HG03521 (cell line): ENCODE measurements around the gene UNK.

Source experiments
- ATAC-seq: cut with Tn5 transposase; IDR thresholded peaks from one replicate; pipeline ENCODE4 v1.9.1; 2021; ENCODE audit warnings: mild to moderate bottlenecking, moderate library complexity; ENCODE audit not compliant: unreplicated experiment

The UNK gene, protein sequence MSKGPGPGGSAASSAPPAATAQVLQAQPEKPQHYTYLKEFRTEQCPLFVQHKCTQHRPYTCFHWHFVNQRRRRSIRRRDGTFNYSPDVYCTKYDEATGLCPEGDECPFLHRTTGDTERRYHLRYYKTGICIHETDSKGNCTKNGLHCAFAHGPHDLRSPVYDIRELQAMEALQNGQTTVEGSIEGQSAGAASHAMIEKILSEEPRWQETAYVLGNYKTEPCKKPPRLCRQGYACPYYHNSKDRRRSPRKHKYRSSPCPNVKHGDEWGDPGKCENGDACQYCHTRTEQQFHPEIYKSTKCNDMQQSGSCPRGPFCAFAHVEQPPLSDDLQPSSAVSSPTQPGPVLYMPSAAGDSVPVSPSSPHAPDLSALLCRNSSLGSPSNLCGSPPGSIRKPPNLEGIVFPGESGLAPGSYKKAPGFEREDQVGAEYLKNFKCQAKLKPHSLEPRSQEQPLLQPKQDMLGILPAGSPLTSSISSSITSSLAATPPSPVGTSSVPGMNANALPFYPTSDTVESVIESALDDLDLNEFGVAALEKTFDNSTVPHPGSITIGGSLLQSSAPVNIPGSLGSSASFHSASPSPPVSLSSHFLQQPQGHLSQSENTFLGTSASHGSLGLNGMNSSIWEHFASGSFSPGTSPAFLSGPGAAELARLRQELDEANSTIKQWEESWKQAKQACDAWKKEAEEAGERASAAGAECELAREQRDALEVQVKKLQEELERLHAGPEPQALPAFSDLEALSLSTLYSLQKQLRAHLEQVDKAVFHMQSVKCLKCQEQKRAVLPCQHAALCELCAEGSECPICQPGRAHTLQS

DNA sequence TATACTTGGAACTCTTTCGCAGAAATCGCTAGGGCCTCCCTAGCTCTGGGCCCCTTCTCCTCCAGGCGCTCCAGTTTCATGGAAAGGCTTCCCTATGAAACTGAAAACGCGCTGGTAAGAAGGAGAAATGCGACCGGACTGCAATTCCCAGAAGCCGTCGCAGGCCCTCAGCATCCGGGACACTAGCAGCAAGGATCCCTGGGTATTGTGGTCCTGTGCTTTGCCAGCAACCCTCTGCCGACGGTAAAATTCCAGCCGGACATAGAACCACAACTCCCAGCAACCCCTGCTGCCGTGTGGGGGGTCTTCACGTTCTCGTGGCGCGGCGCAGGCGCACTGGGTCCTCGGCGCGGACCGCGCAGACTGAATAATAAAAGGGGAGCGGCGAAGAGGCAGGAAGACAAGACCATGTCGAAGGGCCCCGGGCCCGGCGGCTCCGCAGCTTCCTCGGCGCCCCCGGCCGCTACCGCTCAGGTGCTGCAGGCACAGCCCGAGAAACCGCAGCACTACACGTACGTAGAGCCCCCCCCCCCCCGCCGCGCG is at the start of gene UNK:
UNK (plus strand) TSS at position 334 of the 543 bp plus-strand sequence; CDS start at position 409, 75 bp downstream.
- ATAC-seq: peak; percentile 61

DNA sequence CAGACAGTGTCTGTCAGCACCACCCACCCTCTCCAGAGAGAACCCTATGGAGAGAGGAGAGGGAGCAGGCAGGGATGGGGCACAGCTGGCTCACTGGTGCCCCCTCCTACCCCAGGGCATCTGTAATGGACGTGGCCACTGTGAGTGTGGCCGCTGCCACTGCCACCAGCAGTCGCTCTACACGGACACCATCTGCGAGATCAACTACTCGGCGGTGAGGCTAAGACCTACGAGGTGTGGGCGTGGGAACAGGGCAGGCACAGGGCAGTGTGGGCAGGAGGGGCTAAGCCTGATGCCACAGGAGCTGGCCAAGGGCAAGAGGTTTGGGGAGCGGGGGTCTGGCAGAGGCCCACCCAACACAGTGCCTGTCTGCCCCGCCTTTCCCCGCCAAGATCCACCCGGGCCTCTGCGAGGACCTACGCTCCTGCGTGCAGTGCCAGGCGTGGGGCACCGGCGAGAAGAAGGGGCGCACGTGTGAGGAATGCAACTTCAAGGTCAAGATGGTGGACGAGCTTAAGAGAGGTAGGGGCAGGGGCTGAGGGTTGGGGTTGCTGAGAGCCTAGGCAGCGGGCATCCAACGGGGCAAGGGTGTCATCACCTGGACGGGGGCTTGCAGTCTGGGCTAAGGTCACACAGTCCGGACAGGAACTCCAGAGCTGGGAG is 48.3 kb upstream of the UNK start:
- no peak for ATAC-seq

DNA sequence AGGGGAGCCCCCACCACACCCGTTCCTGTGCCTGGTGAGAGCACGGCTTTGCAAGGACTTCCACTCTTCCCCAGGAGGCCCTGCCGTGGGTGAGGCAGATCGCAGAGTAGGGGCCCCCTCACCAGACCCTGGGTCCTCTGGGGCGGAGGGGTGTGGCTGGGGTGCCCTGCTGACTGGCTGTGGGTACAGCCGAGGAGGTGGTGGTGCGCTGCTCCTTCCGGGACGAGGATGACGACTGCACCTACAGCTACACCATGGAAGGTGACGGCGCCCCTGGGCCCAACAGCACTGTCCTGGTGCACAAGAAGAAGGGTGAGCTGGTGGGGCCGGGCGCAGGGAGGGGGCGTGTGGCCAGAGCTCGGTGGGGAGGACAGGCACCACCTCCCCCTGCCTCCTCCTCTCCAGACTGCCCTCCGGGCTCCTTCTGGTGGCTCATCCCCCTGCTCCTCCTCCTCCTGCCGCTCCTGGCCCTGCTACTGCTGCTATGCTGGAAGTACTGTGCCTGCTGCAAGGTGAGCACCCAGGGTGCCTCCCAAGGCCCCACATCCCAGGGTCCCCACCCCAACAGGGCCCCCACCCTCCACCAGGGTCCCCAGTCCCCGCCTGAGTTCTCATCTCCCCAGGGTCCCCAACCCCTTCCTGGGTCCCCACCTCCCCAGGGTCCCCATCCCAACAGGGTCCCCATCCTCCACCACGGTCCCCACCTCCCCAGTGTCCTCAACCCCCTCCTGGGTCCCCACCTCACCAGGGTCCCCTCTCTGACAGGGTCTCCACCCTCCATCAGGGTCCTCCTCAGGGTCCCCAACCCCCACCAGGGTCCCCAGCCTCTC is 47.3 kb upstream of the UNK start:
- ATAC-seq: no peak

DNA sequence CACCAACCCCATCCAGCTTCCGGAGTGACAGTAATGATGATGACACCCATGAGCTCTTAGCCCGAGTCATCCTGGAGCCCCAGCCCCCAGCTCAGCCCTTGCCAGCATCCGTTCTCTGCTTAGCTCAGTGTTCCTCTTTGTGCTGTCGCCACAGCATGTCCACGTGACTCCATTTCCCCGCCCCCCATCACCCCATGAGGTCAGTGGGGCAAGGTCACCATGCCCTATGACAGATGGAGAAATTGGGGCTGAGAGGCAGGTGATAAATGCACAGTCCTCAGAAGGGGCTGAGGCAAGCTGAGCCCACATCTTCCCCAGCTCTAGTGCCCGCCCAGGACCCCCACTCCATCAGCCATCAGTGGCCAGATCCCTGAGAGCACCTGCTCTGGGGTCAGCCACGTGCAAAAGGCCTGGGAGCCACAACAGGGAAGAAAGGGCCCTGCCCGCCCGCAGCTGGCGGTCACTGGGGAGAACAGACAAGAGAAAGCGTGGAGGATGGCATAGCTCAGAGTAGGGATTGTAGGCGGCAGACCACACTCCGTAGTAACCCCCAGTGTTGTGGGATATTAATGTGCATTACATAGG is 46.3 kb upstream of the UNK start:
- no peak for ATAC-seq

DNA sequence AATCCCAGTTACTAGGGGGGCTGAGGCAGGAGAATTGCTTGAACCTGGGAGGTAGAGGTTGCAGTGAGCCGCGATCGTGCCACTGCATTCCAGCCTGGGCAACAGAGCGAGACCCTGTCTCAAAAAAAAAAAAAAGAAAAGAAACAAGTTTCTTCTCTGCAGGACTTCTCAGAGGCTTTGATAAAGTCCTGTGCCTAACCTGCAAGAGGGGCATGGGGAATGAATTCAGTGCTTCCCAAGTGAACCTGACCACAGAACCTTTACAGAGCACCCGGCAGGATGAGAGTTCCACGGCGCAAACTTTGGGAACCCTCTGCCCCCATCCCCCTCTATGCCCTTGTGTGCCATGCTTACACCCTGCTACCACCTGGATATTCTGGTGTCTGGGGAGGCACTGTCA is 45.4 kb upstream of the UNK start:
- no peak for ATAC-seq

DNA sequence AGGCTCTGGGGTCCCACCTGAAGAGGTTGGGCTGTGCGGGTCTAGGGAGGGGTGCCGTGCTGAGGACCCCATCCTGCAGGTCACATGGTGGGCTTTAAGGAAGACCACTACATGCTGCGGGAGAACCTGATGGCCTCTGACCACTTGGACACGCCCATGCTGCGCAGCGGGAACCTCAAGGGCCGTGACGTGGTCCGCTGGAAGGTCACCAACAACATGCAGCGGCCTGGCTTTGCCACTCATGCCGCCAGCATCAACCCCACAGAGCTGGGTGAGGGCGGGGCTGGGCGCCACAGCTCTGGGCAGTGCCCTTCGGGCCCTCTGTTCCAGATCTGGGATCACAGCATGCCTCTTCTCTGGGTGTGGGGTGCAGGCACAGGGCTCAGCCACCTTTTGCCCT is 44.8 kb upstream of the UNK start:
- ATAC-seq: no peak

DNA sequence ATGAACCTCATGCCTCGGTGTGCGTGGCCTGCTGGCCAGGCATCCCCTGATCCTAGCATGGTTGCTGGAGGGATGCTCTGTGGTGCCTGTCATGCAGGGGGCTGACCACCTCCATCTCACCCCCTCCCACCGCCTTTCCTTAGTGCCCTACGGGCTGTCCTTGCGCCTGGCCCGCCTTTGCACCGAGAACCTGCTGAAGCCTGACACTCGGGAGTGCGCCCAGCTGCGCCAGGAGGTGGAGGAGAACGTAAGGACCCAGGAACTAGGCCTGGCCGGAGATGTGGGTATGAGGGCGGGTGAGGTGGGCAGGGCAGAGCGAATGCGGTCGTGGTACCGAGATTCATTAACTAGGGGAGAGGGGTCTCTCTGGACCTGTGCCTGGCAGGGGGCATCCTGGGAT is 44.4 kb upstream of the UNK start:
- ATAC-seq: no peak

DNA sequence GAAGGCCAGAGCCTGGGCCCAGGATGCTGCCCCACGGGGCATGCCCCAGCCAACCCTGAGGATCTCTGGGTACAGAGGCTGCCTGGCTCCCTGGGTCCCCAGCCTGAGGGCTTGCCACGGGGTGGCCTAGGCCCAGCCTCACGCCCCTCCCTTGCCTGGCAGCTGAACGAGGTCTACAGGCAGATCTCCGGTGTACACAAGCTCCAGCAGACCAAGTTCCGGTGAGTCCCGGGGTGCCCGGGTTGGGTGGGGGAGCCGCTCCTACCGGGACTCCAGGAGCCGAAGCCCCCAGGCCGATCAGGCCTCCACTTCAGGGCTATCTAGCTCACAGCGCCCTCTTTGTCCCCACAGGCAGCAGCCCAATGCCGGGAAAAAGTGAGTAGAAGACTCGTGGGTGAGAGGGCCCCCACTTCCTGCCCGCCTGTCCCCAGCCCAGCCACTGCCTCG is 44.0 kb upstream of the UNK start:
- ATAC-seq: no peak

DNA sequence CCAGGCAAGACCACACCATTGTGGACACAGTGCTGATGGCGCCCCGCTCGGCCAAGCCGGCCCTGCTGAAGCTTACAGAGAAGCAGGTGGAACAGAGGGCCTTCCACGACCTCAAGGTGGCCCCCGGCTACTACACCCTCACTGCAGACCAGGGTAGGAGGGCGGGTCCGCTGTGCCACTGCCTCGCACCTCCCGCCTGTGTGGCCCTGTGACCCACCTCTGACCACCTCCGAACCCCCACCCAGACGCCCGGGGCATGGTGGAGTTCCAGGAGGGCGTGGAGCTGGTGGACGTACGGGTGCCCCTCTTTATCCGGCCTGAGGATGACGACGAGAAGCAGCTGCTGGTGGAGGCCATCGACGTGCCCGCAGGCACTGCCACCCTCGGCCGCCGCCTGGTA is 42.3 kb upstream of the UNK start:
- ATAC-seq: no peak

DNA sequence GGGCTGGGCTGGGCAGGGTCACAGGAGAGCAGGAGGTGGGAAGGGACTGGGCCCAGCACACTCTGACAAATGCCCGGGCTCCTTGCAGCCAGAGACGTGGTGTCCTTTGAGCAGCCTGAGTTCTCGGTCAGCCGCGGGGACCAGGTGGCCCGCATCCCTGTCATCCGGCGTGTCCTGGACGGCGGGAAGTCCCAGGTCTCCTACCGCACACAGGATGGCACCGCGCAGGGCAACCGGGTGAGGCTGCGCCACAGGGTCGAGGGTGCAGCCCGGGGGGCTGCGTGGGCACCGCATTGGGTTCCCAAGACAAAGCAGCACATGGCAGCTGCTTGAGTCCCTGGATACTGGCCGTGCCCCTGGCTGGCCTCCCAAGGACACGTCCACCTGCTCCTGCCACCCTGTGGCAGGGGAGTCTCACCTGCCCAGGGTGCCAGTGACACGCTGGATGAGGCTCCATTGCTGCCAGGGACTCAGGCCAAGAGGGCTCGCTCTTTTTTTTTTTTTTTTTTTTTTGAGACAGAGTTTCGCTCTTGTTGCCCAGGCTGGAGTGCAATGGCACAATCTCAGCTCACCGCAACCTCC is 40.9 kb upstream of the UNK start:
- ATAC-seq: no peak

DNA sequence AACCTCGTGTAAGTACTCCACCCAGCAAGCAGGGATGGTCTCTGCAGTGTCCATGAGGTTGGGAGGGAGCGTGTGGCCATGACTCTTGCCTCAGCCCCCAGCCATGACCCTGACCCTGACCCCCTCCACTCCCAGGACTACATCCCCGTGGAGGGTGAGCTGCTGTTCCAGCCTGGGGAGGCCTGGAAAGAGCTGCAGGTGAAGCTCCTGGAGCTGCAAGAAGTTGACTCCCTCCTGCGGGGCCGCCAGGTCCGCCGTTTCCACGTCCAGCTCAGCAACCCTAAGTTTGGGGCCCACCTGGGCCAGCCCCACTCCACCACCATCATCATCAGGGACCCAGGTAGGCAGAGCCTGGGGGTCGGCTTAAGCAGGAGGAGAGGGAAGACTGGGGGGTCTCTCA is 35.9 kb upstream of the UNK start:
- no peak for ATAC-seq

DNA sequence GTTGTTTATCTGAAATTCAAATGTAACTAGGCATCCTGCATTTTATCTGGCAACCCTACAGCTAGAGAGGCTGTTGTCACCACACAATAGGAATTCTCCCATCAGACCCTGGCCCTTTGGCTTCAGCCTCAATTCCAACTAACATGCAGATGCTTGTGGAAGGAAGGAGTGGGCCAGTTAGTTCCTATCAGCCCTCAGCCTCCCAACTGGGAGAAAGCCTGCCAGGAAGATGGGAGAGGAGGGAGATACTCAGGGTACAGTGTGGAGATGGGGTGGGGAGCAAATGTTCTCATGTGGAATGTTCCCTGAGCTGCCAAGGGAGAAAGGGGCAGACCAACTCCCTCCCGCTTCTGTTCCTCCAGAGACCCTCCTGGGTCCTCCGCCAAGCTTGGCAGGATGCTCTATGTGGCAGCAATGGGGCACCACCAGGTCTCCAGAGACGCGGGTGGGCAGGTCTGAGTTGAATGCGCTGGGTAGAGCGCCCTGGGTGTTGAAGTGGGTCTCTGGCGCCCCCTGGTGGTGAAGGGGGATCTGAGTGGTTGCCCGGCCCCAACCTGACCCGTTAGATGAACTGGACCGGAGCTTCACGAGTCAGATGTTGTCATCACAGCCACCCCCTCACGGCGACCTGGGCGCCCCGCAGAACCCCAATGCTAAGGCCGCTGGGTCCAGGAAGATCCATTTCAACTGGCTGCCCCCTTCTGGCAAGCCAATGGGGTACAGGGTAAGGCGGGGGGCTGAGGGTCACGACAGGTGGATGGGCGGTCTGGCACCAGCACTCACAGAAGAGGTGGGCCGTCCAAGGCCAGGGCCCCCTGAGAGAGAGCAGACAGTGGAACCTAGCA is 34.8 kb upstream of the UNK start:
- no peak for ATAC-seq

DNA sequence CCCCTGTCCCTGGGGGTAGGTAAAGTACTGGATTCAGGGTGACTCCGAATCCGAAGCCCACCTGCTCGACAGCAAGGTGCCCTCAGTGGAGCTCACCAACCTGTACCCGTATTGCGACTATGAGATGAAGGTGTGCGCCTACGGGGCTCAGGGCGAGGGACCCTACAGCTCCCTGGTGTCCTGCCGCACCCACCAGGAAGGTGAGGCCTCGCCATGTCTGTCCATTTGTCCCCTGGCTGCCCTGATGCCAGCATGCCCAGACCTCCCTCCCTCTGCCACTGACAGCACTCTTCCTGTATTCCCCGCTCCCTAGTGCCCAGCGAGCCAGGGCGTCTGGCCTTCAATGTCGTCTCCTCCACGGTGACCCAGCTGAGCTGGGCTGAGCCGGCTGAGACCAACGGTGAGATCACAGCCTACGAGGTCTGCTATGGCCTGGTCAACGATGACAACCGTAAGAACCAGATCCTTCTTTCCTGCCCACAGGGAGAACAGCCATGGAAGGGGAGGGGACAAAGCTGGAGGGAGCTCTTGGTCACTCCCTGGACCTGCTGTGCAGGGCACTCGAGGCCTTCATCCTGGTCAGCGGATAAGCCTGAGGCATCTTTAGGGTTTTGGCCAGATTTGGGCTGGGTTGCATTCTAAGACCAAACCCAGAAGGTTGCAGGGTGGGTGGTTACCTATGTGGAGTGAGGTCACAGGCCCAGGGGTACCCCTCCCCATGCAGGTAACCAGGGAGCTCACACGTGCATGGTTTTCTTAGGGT is 33.8 kb upstream of the UNK start:
- ATAC-seq: no peak

DNA sequence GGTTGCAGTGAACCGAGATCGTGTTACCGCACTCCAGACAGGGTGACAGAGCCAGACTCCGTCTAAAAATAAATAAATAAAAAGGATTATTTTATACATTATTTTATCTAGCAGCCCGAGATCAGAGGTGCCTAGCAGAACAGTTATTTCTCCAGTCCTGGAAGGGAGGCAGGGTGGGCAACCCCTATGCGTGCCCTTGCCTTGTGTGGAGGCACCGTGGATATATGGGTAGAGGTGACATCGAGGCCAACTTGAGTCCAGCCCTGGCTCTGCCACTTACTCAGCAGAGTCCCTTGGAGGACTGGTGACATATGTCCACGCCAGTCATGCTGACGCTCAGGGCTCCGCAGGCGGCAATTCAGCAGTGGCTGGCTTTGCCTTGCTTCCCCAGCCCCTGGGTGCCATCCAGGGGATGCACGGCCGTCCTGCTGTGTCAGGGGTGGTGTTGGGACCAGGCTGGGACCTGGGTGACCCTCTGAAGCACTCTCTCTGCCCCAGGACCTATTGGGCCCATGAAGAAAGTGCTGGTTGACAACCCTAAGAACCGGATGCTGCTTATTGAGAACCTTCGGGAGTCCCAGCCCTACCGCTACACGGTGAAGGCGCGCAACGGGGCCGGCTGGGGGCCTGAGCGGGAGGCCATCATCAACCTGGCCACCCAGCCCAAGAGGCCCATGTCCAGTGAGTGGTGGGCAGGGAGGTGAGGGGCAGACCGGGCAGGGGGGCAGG is 32.8 kb upstream of the UNK start:
- ATAC-seq: no peak

DNA sequence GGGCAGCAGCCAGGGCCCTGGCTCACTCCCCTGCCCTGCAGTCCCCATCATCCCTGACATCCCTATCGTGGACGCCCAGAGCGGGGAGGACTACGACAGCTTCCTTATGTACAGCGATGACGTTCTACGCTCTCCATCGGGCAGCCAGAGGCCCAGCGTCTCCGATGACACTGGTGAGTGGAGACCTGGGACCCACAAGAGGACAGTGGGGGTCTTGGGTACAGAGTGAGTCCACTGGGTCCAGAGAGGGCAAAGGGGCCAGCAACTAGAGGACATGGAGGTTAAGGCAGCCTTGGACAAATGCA is 32.2 kb upstream of the UNK start:
- ATAC-seq: no peak

DNA sequence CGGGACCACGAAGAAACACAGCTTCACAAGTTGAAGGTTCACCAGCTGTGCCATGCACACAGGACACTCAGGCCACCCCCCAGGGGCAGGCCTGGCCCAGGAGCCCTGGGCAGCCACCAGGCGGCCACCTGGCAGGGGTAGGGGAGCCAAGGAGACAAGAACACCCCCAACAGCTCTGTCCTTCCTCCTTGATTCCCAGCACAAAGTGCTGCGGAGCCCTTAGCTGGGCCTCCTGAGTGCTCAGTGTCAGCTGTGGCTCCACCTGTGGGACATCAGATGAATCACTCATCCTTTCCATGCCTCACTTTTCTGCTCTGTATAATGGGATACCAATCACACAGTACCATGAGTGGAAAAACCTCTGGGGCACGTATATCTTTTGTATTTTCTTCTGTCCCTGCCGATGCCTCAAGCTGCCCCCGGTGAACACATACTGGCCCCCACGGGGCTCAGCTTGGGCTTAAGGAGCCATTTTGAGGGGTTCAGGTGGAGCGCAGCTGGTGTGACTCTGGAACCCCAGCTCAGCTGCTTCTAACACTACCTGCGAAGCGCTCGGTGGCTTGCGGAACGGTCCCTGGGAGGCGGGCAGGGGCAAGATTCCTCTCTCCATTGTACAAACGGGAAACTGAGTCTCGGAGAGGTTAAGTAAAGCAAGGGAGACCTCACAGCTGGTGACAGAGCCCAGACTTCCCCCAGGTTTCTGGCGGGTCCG is 31.6 kb upstream of the UNK start:
- ATAC-seq: no peak
